IMR-90 (cell line): ENCODE measurements around the gene TIMM23B. TPM values are rescaled to one million over a fixed set of nuclear protein-coding genes. Genes with fewer than 3 reads are reported as not detected.
"Not testable (repeated sequence)": the region's sequence is repeated elsewhere in the genome, so short reads cannot be mapped to it uniquely, and the experiment has no call there.

Source experiments
- ATAC-seq: fragments of 200-7000 bp; cut with Tn5 transposase; 2 replicates; pipeline ENCODE4 v1.9.1; 2020; ENCODE audit warnings: low read depth, mild to moderate bottlenecking, moderate library complexity
- BruUV-seq: library from RNA; stranded (reverse); fragments of 400-500 nt; replicated peaks from 2 replicates; lab custom pipeline; 2021; lab: Mats Ljungman, UMichigan
- CTCF ChIA-PET: fragments of 300-600 bp; formaldehyde crosslinking; extraction: SDS; loops from one replicate; lab custom pipeline; 2021; ENCODE audit warnings: antibody characterized with exemption; lab: Yijun Ruan, JAX
- POLR2A ChIA-PET: fragments of 300-600 bp; sonication (Branson Sonifier 250); formaldehyde crosslinking; loops from one replicate; lab custom pipeline; 2022; ENCODE audit warnings: antibody characterized with exemption; ENCODE audit not compliant: unreplicated experiment; lab: Charles Lee
- DNase-seq: peaks from one replicate; pipeline ENCODE4 v3.0.0; 2013
- H2AFZ ChIP-seq: replicated peaks from 2 replicates; pipeline ENCODE3; 2013; ENCODE audit warnings: low read length, mild to moderate bottlenecking; ENCODE audit not compliant: poor library complexity
- H2AK5ac ChIP-seq: 2 replicates; pipeline ENCODE4 v1.6.1; 2013; ENCODE audit warnings: low read depth, low read length, inconsistent platforms
- H2AK9ac ChIP-seq: replicated peaks from 2 replicates; pipeline ENCODE3; 2013; ENCODE audit warnings: mild to moderate bottlenecking, low read depth, low read length, moderate library complexity; ENCODE audit not compliant: poor library complexity
- H2BK120ac ChIP-seq: 2 replicates; pipeline ENCODE4 v1.6.1; 2013; ENCODE audit warnings: low read depth, low read length, inconsistent platforms
- H2BK15ac ChIP-seq: 3 replicates; pipeline ENCODE4 v1.6.1; 2013; ENCODE audit warnings: low read depth, low read length, inconsistent platforms
- H2BK20ac ChIP-seq: 2 replicates; pipeline ENCODE4 v1.6.1; 2013; ENCODE audit warnings: low read depth, mild to moderate bottlenecking, inconsistent platforms, low read length, moderate library complexity
- H2BK5ac ChIP-seq: 2 replicates; pipeline ENCODE4 v1.6.1; 2013; ENCODE audit warnings: mild to moderate bottlenecking, low read depth, low read length, inconsistent platforms; ENCODE audit not compliant: poor library complexity, severe bottlenecking
- H3K14ac ChIP-seq: replicated peaks from 2 replicates; pipeline ENCODE4 v1.6.1; 2013; ENCODE audit warnings: low read depth, low read length, inconsistent platforms
- H3K18ac ChIP-seq: 2 replicates; pipeline ENCODE4 v1.6.1; 2013; ENCODE audit warnings: low read depth, low read length, control low read depth
- H3K23ac ChIP-seq: 2 replicates; pipeline ENCODE4 v1.6.1; 2013; ENCODE audit warnings: low read depth, low read length, inconsistent platforms
- H3K27ac ChIP-seq: 2 replicates; pipeline ENCODE4 v1.5.1; 2013; ENCODE audit warnings: mild to moderate bottlenecking, control low read depth, low read length; ENCODE audit not compliant: insufficient read depth
- H3K27me3 ChIP-seq: 2 replicates; pipeline ENCODE4 v1.6.1; 2013; ENCODE audit warnings: low read length; ENCODE audit not compliant: control insufficient read depth, insufficient read depth
- H3K36me3 ChIP-seq: 2 replicates; pipeline ENCODE4 v1.6.1; 2013; ENCODE audit warnings: low read length, mixed read lengths; ENCODE audit not compliant: control insufficient read depth, insufficient read depth
- H3K4ac ChIP-seq: 2 replicates; pipeline ENCODE4 v1.6.1; 2013; ENCODE audit warnings: low read depth, low read length, inconsistent platforms
- H3K4me1 ChIP-seq: 2 replicates; pipeline ENCODE4 v1.6.1; 2013; ENCODE audit warnings: low read length, mixed read lengths; ENCODE audit not compliant: control insufficient read depth, insufficient read depth
- H3K4me2 ChIP-seq: 2 replicates; pipeline ENCODE4 v1.6.1; 2013; ENCODE audit warnings: low read depth, mild to moderate bottlenecking, control low read depth, low read length, moderate library complexity
- H3K4me3 ChIP-seq: 2 replicates; pipeline ENCODE4 v1.5.1; 2013; ENCODE audit warnings: low read depth, mild to moderate bottlenecking, control low read depth, low read length, moderate library complexity; ENCODE audit not compliant: insufficient read depth
- H3K56ac ChIP-seq: 2 replicates; pipeline ENCODE4 v1.6.1; 2013; ENCODE audit warnings: low read length, inconsistent platforms; ENCODE audit not compliant: insufficient read depth; ENCODE audit errors: extremely low read depth
- H3K79me1 ChIP-seq, 2 experiments: 2 replicates each; pipeline ENCODE4 v1.6.1; 2013; ENCODE audit warnings: low read length in 2 of 2, inconsistent platforms in 1 of 2, low read depth in 1 of 2
- H3K9ac ChIP-seq: 2 replicates; pipeline ENCODE4 v1.6.1; 2013; ENCODE audit warnings: low read depth, low read length, control low read depth
- H3K9me1 ChIP-seq: 2 replicates; pipeline ENCODE4 v1.6.1; 2013; ENCODE audit warnings: low read length, inconsistent platforms; ENCODE audit not compliant: insufficient read depth
- H3K9me3 ChIP-seq: 2 replicates; pipeline ENCODE4 v1.6.1; 2013; ENCODE audit warnings: low read length; ENCODE audit not compliant: control insufficient read depth, insufficient read depth
- H4K20me1 ChIP-seq: 2 replicates; pipeline ENCODE4 v1.6.1; 2013; ENCODE audit warnings: low read length, inconsistent platforms; ENCODE audit not compliant: insufficient read depth
- H4K5ac ChIP-seq: 2 replicates; pipeline ENCODE4 v1.6.1; 2013; ENCODE audit warnings: mild to moderate bottlenecking, low read depth, low read length, control low read depth
- H4K8ac ChIP-seq, 2 experiments: 2 replicates each; pipeline ENCODE4 v1.6.1; 2013; ENCODE audit warnings: low read depth in 2 of 2, low read length in 2 of 2, control low read depth in 1 of 2, inconsistent platforms in 1 of 2
- H4K91ac ChIP-seq: 2 replicates; pipeline ENCODE4 v1.6.1; 2013; ENCODE audit warnings: low read depth, low read length, inconsistent platforms; ENCODE audit not compliant: insufficient read depth
- WGBS, 2 experiments: methylation state at CpG; one replicate each; pipeline versions ENCODE4 v1.1.5 to v1.1.7; 2013; ENCODE audit warnings: missing lambda C conversion rate in 2 of 2; ENCODE audit not compliant: insufficient read length in 1 of 2; ENCODE audit errors: extremely low coverage in 2 of 2; 5-methylcytosine and 5-hydroxymethylcytosine counted together
- dilution Hi-C: fragments of 300-500 bp; cut with HindIII; formaldehyde crosslinking; loops from one replicate; pipeline ENCODE4 v1.14.3; 2018; ENCODE audit warnings: low sequenced_read_pairs; ENCODE audit not compliant: unreplicated experiment
- in situ Hi-C: fragments of 300-500 bp; cut with MboI; formaldehyde crosslinking; loops from 3 replicates; pipeline ENCODE4 v1.14.3; 2019; ENCODE audit warnings: low sequenced_read_pairs, inconsistent platforms, mixed read lengths
- intact Hi-C: fragments of 100-400 bp; cut with micrococcal nuclease; formaldehyde crosslinking; loops from 2 replicates; pipeline ENCODE4 v1.10.0; 2022
- polyA plus RNA-seq, 3 experiments: library from polyadenylated mRNA; depleted of rRNA; stranded (reverse); fragments of >200 nt; gene quantifications; 2 replicates each; pipeline ENCODE4 v1.2.3, GENCODE V29; 2012; ENCODE audit warnings: low replicate concordance in 1 of 3
- total RNA-seq: library from RNA; depleted of rRNA; stranded (reverse); fragments of >200 nt; gene quantifications from 2 replicates; pipeline ENCODE4 v1.2.3, GENCODE V29; 2012

TIMM23B gene
- total and polyA plus RNA-seq, 2 of the 4 experiments (the other 2 are of a cell fraction), result 13.8 to 14.2 TPM

- H4K20me1 ChIP-seq, H3K4ac ChIP-seq, H3K79me1 ChIP-seq, H3K56ac ChIP-seq, BruUV-seq, intact Hi-C loops, H3K9me3 ChIP-seq, H3K23ac ChIP-seq, H2AK5ac ChIP-seq, H3K27ac ChIP-seq, POLR2A ChIA-PET, H2BK20ac ChIP-seq, DNase-seq, H2AFZ ChIP-seq, H4K5ac ChIP-seq, H3K14ac ChIP-seq, in situ Hi-C loops, H4K8ac ChIP-seq, H3K9me1 ChIP-seq, H2BK15ac ChIP-seq, H3K4me3 ChIP-seq, H2BK120ac ChIP-seq, H3K36me3 ChIP-seq, H4K91ac ChIP-seq, dilution Hi-C loops, H3K9ac ChIP-seq, CTCF ChIA-PET, H2AK9ac ChIP-seq, ATAC-seq, H3K4me1 ChIP-seq, H3K4me2 ChIP-seq, H3K18ac ChIP-seq, H2BK5ac ChIP-seq, H3K27me3 ChIP-seq: not testable (repeated sequence)
- no CpG with 5 or more reads among the region's 5 CpGs for WGBS, 2 experiments
Observed at GRCh38 chr10:50017646-50018045, 75.8 kb downstream of the TIMM23B start.

DNA sequence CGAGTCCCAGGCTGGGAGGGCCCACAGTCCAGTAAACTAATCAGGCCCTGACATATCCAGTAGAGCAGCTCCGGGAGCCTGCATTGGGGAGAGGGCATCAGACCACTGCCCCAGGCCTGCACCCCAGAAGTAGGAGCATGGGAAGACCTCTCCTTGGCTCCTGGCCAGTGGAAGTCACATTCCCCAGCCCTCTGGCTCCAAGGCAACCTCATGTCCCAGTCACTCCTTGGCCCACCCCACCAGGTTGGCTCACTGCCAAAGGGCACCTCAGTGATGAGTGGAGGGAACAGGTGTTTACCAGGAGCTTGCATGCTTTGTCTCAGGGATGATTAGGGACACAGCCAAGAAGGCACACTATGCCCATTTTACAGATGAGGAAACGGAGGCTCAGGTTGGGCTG is 77.4 kb downstream of the TIMM23B start:
- H3K4me3 ChIP-seq, H2AFZ ChIP-seq, H3K14ac ChIP-seq, H2AK5ac ChIP-seq, BruUV-seq, H4K91ac ChIP-seq, DNase-seq, ATAC-seq, intact Hi-C loops, H2BK20ac ChIP-seq, in situ Hi-C loops, H3K79me1 ChIP-seq, H3K36me3 ChIP-seq, H2AK9ac ChIP-seq, H3K4me2 ChIP-seq, H3K56ac ChIP-seq, H4K8ac ChIP-seq, H3K27ac ChIP-seq, H2BK120ac ChIP-seq, dilution Hi-C loops, POLR2A ChIA-PET, H3K9me3 ChIP-seq, H3K18ac ChIP-seq, H2BK15ac ChIP-seq, H3K9me1 ChIP-seq, H3K4ac ChIP-seq, H3K4me1 ChIP-seq, H4K20me1 ChIP-seq, H3K9ac ChIP-seq, H3K23ac ChIP-seq, H4K5ac ChIP-seq, CTCF ChIA-PET, H2BK5ac ChIP-seq, H3K27me3 ChIP-seq: not testable (repeated sequence)
- WGBS, 2 experiments, result no CpG with 5 or more reads among the region's 3 CpGs
